DMS153 treated with DMSO at 0.1 percent for 48 hours (cell line): ENCODE results near the gene CCT4.
A peak's percentile ranks its signal among the peaks of the same experiment; 100 is the strongest.
"Not testable (repeated sequence)": the region's sequence is repeated elsewhere in the genome, so short reads cannot be mapped to it uniquely, and the experiment has no call there.

Experiments used
- DNase-seq: peaks from one replicate; lab custom pipeline; 2025; ENCODE audit not compliant: unreplicated experiment; lab: John Stamatoyannopoulos, UW

The CCT4 gene

DNA sequence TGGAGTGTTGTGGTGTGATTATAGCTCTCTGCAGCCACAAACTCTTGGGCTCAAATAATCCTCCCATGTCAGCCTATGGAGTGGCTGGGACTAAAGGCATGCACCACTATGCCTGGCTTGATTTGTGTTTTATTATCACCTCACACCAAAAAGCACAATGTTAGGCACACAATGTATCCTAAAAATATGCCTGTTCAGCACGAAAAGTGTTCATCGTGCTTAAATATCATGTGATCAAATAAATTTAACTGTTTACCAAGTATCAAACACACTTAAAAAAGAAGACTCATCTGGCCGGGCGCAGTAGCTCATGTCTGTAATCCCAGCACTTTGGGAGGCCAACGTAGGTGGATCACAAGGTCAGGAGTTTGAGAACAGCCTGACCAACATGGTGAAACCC, 5.6 kb downstream of the CCT4 start:
- no peak for DNase-seq

GRCh38 chr2:61879351-61879750, 9.1 kb downstream of the CCT4 start:
- DNase-seq: not testable (repeated sequence)

DNA sequence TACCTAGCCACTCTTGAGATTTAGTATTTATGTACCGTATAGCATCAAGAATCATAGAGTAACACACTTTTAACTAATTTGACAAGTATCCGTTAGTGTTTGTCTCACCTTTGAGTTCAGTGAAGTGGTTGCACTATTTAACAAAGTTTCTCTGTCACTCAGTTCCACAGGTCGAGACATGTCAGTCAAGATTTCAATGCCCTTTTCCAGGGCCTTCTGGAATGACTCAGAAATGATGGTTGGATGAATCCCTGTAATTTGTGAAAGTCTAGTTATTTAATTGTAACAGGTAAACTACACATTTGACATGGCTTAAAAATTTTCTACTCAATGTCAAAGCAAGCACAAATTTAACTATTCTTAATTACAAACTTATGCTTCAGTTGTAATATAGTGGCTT, 9.7 kb downstream of the CCT4 start:
- DNase-seq: no peak

DNA sequence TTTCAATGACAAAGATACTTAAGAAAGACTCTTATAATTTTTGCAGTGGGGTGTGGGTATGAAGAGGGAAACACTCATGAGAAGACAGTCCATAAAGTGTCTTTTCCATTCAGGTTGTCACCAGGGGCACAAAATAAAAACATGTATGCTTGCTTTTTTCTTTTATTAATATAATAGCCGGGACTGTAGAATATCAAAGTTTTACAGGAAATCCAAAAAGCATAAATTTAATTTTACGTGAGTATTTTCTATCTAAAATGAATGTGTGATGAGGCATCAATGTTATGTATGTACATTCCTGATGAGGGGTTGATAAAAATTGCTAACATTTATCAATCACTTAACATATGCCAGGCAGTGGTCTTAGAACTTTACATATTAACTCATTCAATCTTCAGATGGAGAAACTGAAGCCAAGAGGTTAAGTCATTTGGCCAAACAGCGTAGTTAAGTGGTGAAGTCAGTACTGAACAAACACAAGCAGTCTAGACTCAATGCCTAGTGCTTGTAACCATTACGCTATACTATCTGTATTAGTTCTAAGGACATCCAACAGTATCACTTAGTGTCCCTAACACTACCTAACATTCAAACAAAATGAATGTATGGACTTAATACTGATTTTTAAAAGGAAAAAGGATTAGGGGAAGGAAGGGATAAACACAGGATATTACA, 10.7 kb downstream of the CCT4 start:
- no peak for DNase-seq

DNA sequence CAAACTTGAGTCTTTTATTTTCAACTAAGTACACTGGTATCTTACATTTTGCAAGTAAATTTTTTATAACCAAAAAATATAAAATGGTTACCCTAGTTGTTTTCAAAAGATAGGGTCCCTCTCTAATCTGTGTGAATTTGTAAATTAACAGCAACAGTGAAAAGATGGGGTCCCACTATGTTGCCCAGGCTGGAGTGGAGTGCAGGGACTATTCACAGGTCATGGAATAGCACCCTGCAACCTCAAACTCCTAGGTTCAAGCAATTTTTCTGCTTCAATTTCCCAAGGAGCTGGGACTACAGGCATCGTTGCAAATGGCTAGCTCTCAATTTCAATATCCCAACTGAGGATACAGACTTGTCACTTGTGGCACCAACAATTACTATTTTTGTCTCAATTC, 12.1 kb downstream of the CCT4 start:
- DNase-seq: no peak

DNA sequence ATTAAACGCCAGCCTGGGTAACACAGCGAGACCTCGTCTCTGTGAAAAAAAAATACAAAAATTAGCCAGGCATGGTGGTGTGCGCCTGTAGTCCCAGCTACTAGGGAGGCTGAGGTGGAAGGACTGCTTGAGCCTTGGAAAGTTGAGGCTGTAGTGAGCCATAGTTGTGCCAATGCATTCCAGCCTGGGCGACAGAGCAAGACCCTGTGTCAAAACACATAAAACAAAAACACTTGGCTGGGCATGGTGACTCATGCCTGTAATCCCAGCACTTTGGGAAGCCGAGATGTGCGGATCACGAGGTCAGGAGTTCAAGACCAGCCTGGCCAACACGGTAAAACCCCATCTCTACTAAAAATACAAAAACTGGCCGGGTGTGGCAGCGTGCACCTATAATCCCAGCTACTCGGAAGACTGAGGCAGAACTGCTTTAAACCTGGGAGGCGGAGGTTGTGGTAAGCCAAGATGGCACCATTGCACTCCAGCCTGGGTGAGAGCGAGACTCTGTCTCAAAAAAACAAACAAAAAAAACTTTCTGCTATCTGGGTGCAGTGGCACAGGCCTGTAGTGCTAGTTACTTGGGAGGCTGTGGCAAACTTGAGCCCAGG, 21.9 kb downstream of the CCT4 start:
- not testable (repeated sequence) for DNase-seq

- no peak for DNase-seq
These were observed 26.4 kb downstream of the CCT4 start for GRCh38 chr2:61862085-61862484.

DNA sequence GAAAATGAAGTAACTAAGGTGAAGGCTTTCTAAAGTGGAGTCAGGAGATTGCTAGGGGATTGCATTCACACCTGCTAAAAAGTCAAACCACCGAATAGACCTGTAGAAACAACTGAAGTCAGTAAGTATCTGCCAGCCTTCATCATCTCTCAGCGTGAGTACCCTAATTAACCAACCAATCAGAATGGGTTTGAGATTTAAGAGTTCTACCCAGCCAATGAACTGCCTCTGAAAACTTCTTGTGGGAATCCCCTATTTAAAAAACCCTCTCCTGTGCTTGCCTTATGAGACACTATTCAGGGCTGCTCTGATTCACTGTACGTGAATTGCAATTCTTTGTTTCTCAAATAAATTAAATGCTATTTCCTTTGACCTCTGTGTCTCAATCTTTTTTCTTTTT, 31.2 kb downstream of the CCT4 start:
- DNase-seq: no peak

DNA sequence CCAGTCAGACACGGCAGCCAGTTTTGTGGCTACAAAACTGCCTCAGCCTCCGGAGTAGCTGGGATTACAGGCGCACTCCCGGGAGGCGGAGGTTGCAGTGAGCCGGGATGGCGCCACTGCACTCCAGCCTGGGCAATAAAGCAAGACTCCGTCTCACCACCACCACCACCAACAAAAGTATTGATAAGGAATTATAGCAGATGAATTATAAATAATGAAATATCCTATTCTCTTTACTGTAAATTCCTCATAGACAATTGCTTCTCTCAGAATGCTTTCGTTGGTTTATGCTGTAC, 33.2 kb downstream of the CCT4 start:
- no peak for DNase-seq

GRCh38 chr2:61854564-61855317, 33.7 kb downstream of the CCT4 start:
- peak; percentile 95 for DNase-seq

GRCh38 chr2:61853847-61854563, 34.5 kb downstream of the CCT4 start, which contains the start of gene FAM161A:
Gene FAM161A (minus strand): TSS chr2:61854060. CDS start chr2:61854041, 19 bp downstream.
- DNase-seq: peak; percentile 74

GRCh38 chr2:61853086-61853846, 35.2 kb downstream of the CCT4 start:
- peak; percentile 54 for DNase-seq

DNA sequence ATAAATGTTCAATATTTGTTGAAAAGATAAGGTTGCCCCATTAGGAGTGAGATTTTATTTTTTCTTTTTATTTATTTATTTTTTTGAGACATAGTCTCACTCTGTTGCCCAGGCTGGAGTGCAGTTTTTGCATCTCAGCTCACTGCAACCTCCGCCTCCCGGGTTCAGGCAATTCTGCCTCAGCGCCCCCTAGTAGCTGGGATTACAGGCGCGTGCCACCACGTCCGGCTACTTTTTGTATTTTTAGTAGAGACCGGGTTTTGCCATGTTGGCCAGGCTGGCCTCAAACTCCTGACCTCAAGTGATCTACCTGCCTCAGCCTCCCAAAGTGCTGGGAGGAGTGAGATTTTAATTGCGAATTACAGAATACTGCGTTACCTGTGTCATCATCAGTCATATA, 37.2 kb downstream of the CCT4 start:
- DNase-seq: not testable (repeated sequence)

- DNase-seq: no peak
These were observed 43.1 kb downstream of the CCT4 start for GRCh38 chr2:61845320-61845719.

DNA sequence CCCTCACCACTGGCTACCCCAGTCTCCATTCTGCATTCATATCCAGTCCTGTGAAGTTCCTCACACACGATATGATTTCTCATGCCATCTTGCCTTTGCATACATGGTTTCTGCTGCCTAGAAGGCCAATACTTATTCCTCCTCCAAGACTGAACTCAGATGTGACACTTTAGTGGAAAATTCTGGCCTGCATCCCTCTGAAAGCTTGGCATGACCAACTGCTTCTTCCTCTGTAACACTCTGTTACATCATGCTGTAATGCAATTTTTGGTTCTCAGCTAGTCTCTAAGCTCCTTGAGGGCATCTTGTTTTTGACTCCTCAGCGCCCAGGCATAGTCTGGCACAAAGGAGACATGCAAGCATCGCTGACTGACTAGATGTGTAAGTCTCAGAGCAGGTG, 47.2 kb downstream of the CCT4 start:
- no peak for DNase-seq

DNA sequence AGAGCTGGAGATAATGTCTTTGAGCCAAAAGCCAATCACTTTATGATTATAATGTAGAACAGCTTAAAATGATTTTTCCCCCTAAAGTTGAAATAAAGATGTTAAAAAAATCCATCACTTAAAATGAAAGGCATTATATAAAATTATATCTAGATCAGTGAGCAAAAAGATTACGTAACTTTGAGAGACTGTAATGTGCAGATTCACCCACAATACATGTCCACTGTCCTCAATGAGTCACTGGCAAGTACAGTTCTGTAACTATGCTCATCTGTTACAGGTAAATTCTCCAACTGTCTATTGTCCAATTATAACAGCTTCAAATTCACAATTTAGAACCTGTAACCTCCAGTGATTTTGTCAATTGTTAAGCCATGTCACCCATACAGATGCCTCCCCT, 53.6 kb downstream of the CCT4 start:
- DNase-seq: no peak

DNA sequence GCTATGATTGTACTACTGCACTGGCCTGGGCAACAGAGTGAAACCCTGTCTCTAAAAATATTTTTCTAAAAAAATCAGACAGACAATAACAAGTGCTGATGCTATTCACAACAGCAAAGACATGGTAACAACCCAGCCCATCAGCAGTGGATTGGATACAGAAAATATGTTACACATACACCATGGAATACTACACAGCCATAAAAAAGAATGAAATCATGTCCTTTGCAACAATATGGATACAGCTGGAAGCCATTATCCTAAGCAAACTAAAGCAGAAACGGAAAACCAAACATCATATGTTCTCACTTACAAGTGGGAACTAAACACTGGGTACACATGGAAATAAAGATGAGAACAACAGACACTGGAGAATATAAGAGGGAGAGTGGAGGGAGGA, 54.5 kb downstream of the CCT4 start:
- no peak for DNase-seq

- no peak for DNase-seq
These were observed 56.1 kb downstream of the CCT4 start for GRCh38 chr2:61832183-61832841.

DNA sequence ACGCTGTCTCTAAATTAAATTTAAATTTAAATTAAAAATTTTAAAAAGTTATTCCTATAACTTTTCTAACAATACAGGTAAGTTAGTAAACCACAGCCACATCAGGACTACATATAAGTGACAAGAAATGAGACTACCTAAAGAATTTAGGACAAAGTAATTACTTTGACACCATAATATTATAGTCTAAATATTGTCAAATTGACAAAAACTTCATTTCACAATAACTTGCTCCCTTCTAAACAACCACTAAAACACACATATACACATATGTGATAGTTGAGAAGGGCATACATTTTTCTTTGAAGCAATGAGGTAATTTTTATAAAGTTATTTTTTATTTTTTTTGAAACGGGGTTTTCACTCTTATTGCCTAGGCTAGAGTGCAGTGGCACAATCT, 66.2 kb downstream of the CCT4 start:
- DNase-seq: no peak
